Stimulated activated CD4-positive, alpha-beta T cell treated with anti-CD3 and anti-CD28 coated beads, TNF-alpha, amount 100 ng/mL, for 24 hours (primary cell): Measurements from ENCODE around the gene HTR3E.
"Not testable (repeated sequence)": the region's sequence is repeated elsewhere in the genome, so short reads cannot be mapped to it uniquely, and the experiment has no call there.

Experiments
- DNase-seq, 3 experiments: peaks; one replicate each; pipeline ENCODE4 v3.0.0-alpha.2; 2020; ENCODE audit warnings: low read depth in 3 of 3

Gene HTR3E, protein sequence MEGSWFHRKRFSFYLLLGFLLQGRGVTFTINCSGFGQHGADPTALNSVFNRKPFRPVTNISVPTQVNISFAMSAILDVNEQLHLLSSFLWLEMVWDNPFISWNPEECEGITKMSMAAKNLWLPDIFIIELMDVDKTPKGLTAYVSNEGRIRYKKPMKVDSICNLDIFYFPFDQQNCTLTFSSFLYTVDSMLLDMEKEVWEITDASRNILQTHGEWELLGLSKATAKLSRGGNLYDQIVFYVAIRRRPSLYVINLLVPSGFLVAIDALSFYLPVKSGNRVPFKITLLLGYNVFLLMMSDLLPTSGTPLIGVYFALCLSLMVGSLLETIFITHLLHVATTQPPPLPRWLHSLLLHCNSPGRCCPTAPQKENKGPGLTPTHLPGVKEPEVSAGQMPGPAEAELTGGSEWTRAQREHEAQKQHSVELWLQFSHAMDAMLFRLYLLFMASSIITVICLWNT

DNA sequence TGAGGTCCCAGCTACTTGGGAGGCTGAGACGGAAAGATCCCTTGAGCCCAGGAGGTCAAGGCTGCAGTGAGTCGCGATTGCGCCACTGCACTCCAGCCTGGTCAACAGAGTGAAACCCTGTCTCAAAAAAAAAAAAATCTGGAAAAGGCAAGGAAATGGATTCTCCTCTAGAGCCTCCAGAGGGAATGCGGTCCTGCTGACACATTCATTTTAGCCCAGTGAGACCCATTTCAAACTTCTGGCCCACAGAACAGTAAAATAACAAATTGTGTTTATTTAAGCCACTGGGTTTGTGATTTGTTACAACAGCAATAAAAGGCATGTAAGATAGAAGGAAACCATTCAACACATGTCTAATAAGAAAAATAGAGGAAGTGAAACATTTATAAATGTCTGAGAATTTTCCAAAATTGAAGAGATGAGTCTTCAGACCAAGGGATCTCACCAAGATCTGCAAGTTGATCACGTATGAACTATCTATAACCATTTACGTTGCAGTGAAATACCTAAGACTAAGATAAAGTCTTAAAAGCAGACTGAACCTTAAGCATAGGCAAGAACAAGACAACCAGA, at the start of gene HTR3E:
Gene HTR3E (plus strand): TSS at position 254 of the 573 bp plus-strand sequence. CDS start 466 bp downstream, outside the sequence.
- DNase-seq: no peak

DNA sequence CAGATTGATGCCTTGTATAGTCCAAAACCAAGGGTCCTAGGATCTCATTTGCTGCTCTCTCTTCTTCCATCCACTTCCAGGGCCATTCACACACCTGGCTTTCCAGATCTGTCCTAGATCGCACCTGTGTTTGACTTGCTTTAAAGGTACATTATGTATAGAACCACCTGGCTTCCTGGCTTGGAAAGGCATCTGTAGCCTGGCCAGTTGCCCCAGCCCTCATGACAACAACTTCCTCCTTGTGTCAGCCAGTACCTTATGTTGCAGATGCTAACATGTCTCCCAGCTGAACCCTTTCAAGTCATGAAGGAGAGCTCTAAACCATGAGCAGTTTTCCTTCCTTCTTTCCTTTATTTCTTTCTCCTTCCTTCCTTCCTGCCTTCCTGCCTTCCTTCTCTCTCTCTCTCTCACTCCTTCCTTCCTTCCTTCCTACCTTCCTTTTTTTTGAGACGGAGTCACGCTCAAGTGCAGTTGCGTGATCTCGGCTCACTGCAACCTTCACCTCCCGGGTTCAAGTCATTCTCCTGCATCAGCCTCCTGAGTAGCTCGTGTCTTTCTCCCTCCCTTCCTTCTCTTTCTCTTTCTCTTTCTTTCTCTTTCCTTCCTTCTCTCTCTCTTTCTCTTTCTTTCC, 46.5 kb upstream of the HTR3E start:
- DNase-seq: no peak

DNA sequence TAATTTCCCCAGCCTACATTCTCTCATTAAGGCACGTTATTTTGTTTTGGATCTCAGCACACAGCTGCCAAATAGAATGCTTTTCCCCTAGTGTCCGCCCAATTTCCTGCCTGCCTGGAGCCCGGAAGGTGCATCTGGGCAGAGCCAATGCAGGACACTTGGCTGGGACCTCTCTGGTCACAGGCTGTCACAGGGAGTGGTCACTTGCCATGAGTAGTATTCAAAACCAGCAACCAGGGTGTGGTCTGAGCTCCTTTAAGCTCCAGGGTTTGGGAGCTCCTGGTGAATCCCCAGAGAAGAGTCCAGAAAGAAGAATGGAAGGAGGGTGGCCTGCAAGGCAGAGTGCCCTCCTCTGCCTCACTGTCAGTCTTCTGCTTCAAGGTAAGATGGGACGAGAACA, 44.1 kb upstream of the HTR3E start, which contains the start of gene HTR3C:
Gene HTR3C (plus strand): TSS at position 281 of the 400 bp plus-strand sequence. CDS start 34 bp downstream, at position 315.
- no peak for DNase-seq

GRCh38 chr3:184058029-184058428, 38.8 kb upstream of the HTR3E start:
- no peak for DNase-seq

DNA sequence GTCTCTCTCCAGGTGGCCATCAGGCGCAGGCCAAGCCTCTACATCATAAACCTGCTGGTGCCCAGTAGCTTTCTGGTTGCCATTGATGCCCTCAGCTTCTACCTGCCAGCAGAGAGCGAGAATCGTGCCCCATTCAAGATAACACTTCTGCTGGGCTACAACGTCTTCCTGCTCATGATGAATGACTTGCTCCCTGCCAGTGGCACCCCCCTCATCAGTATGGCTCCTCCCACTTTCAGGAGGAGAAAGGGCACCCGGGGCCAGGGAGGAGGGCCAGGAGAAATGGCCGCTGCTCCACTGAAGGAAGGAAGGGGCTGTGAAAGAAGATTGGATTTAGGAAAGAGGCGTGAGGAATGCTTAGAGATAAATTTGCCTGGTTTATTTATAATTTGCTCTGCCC, 37.4 kb upstream of the HTR3E start:
- DNase-seq: no peak

DNA sequence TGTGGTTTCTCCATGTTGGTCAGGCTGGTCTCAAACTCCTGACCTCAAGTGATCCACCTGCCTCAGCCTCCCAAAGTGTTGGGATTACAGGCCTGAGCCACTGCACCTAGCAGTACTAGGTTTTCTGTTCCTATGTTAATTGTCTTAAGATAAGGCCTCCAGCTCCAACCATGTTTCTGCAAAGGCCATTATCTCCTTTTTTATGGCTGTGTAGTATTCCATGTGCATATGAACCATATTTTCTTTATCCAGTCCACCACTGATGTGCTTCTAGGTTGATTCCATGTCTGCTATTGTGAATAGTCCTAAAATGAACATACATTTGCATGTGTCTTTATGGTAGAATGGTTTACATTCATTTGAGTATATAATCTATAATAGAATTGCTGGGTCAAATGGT, 34.2 kb upstream of the HTR3E start:
- no peak for DNase-seq

- DNase-seq: no peak
Measured at GRCh38 chr3:184066211-184066610, 30.7 kb upstream of the HTR3E start.

- no peak for DNase-seq
Measured at GRCh38 chr3:184067573-184068055, 29.2 kb upstream of the HTR3E start.

- DNase-seq: no peak
Measured at GRCh38 chr3:184068344-184068743, 28.5 kb upstream of the HTR3E start.

- not testable (repeated sequence) for DNase-seq
Measured at GRCh38 chr3:184071142-184071541, 25.7 kb upstream of the HTR3E start.

GRCh38 chr3:184073621-184074020, 23.2 kb upstream of the HTR3E start:
- DNase-seq: no peak

- no peak for DNase-seq
Measured at GRCh38 chr3:184075901-184076300, 21.0 kb upstream of the HTR3E start.

- no peak for DNase-seq
Measured at GRCh38 chr3:184077881-184078280, 19.0 kb upstream of the HTR3E start.

GRCh38 chr3:184078851-184079250, 18.0 kb upstream of the HTR3E start:
- no peak for DNase-seq

DNA sequence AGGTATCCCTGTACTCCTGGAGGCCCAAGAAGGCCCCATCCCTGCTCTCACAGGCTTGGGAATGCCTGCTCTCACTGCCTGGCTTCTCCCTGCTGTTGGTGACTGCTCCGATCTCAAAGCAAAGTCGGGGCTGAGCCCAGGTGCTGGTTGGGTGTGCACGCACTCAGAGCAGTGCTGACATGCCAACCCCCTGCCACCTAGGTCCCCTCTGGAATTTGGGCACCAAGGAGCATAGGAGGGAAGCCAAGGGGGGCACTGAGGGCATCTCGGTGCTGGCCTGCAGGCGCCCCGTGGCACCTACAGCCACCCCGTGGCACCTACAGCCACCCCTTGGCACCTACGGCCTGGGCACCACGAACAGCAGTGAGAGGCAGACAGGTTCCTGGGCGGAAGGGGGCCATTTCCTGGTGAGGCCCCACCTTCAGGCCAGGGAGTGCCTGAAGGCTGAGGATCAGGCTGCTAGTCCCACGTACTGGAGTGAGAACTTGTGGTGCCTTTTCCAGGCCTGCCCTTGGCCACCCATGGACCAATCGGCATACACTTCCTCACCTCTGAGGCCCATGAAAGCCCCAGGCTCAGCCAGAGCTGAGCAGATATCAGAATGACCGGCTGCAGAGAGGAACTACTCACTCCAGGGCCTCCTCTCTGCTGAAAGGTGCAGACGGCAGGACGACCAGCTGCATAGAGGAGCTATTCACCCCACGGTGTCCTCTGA, 15.6 kb upstream of the HTR3E start:
- DNase-seq: no peak

- DNase-seq: no peak
Measured at GRCh38 chr3:184082034-184082433, 14.8 kb upstream of the HTR3E start.

DNA sequence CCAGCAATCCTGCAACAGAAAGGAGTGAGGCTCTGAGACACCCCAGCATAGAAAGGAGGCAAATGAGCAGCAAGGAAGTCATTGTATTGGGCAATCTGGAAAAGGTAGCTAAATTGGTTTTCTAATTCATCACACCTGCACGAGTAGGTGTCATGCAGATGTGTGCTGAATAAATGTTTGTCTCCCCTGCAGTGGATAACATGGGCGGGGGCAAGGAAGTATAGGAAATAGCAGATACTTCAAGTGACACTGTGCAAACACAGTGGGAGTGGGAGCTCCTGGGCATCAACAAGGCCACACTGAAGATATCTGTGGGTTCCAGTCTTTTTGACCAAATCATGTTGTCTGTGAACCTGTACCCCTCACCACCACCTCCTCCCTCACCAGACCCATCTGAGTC, 14.4 kb upstream of the HTR3E start:
- no peak for DNase-seq

GRCh38 chr3:184085389-184085852, 11.4 kb upstream of the HTR3E start:
- DNase-seq: no peak

DNA sequence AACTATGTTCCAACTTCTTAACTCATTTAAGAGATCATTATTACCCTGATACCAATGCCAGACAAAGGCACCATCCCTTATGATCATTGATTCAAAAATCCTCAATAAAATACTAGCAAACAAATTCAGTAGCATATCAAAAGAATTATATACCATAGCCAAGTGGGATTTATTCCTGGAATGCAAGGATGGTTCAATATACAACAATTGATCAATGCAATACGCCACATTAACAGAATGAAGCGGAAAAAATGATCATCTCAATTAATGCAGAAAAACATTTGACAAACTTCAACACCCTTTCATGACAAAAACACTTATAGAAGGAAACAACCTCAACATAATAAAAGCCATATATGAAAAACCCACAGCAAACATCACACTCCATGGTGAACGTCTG, 4.7 kb upstream of the HTR3E start:
- no peak for DNase-seq

DNA sequence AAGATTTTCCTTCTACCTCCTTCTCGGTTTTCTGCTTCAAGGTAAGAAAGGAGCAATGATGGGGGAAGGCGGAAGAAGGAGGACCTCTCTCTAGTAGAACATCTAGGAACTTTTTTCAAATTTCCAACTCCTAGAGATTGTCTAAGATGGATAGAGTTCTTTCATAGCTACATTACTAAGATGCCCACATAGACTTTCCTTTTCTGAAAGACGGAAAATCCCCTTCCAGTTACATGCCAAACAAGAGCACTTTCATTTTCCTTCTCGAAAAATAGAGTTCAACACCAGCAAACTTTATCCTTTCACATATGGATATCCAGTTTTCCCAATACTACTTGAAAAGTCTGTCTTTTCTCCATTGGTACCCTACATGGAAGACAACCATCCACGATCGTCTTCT, 692 bp downstream of the HTR3E start:
- DNase-seq: no peak

DNA sequence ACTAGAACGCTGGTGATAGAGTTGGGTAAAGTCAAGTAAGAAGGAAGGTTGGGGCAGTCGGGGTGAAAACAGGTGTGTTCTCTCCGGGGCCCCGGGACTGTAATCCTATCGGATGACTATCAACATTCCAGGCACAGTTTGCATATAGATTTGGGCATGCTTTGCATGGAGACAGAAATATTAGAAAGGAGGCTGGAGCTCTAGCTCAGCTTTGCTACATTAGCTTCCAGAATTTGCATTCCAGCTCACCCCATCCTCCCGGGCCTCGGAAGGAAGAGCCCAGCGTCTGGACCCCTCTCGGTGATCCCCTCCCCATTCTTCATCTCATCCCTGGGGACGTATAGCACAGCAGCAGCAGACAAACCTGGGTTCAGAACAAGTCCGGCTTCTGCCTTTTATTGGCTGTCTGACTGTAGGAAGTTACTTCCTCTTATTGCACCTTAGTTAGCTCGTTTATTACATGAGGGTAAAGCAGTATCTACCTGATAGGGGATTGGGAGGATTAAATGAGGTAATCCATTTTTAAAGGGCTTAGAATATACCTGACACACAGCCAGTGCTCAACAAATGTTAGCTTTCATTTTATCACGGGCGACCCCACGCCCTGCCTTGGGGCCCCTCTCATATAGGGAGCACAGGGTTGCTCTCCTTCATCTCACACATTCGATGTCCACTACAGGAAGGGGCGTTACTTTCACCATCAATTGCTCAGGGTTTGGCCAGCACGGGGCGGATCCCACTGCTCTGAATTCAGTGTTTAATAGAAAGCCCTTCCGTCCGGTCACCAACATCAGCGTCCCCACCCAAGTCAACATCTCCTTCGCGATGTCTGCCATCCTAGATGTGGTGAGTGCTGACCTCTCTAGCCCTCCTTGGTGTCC, 3.2 kb downstream of the HTR3E start:
- no peak for DNase-seq
